ENCODE results near the gene NUDT7.

Gene NUDT7

DNA sequence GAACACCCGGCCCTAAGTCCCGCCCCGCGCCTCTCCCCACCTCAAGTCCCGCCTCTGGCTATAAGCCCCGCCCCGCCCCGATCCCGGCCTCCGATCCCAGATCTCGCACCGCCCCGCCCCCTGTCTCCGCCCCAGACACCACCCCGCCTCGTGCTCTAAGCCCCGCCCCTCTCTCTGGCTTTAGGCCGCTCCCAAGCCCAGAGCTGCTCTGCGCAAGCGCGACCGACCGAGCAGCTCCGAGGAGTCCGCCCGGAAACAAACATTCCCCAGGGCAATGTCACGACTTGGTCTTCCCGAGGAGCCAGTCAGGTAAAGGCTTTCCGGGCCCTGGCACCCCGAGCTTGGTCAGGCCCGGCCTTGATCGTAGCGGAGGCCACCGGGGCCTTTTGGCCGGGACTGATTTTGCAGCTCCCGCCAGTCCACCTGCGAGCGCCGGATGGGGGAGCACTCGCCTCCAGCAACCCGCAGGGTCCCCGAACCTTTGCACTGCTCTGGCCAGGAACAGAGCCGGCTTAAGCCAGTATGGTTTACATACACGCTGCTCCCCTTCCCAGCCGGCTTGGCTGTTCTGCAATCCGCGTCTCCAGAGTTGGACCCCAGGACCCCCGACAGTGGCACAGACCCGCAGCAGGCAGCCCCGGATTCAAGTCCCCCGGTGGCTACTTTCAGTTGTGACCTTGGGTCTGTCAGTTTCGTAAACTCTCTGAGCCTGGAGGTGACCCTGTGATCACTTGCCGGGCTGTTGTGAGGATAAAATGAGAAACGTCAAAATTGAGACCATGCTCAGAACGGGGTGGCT lies at the start of gene NUDT7:
Gene NUDT7 (plus strand): TSS at position 206 of the 799 bp plus-strand sequence. CDS start 69 bp downstream, at position 275.
- H3K4me1 ChIP-seq (ENCODE audit: control insufficient read depth, low read length) = peaks cover 24% of the 10 kb centered on the region
- H3K27me3 ChIP-seq (ENCODE audit: control insufficient read depth, low read length) = no peaks in the 10 kb centered on the region
- TF ChIP-seq EZH2phosphoT487 (IDR thresholded peaks at IDR 0.05; ENCODE audit: borderline replicate concordance, low read length) = no peak
- TF ChIP-seq, protein P1, sequence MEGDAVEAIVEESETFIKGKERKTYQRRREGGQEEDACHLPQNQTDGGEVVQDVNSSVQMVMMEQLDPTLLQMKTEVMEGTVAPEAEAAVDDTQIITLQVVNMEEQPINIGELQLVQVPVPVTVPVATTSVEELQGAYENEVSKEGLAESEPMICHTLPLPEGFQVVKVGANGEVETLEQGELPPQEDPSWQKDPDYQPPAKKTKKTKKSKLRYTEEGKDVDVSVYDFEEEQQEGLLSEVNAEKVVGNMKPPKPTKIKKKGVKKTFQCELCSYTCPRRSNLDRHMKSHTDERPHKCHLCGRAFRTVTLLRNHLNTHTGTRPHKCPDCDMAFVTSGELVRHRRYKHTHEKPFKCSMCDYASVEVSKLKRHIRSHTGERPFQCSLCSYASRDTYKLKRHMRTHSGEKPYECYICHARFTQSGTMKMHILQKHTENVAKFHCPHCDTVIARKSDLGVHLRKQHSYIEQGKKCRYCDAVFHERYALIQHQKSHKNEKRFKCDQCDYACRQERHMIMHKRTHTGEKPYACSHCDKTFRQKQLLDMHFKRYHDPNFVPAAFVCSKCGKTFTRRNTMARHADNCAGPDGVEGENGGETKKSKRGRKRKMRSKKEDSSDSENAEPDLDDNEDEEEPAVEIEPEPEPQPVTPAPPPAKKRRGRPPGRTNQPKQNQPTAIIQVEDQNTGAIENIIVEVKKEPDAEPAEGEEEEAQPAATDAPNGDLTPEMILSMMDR (IDR thresholded peaks at IDR 0.05; ENCODE audit: low read depth, low read length, poor library complexity, severe bottlenecking) = peak; percentile 67
- peak within 1 kb of the TSS; percentile 47 for H3K27ac ChIP-seq (ENCODE audit: low read depth, low read length)
- no peaks in the 10 kb centered on the region for H3F3A ChIP-seq (ENCODE audit: control insufficient read depth, insufficient read depth)
- H3K9me3 ChIP-seq (ENCODE audit: control insufficient read depth, insufficient read depth, low read length) = no peaks in the 10 kb centered on the region
- peak within 1 kb of the TSS; percentile 95 for H3K4me3 ChIP-seq (ENCODE audit: low read length)
- no peaks in the 10 kb centered on the region for H4K20me1 ChIP-seq (ENCODE audit: control insufficient read depth, insufficient read depth, low read depth, low read length)
- no peaks in the 10 kb centered on the region for H3K36me3 ChIP-seq (ENCODE audit: control insufficient read depth, low read length)
- H3K9me2 ChIP-seq (replicated peaks; ENCODE audit: control insufficient read depth, low read length) = no peaks in the 10 kb centered on the region
- H3K4me2 ChIP-seq (ENCODE audit: low read length) = peak within 1 kb of the TSS; percentile 87
- no peaks in the 10 kb centered on the region for H3K79me2 ChIP-seq (ENCODE audit: control insufficient read depth, low read length)

DNA sequence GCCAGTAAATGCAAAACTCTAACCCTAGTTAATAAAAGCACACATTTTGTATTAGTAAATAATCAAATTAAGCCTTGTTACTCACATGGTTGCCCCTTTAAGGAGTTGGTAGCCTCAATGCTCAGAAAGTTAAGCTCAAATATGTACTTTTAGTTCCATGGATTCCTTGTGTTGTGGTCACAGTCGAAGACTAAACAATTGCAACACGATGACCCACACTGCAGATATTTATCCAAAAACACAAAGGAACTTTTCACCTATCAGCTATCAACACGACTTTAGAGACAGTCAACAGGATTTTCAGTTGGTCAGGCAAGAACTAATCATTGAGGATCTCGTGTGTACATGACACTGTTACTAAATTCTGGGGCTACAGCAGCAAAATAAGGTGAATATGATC lies 47.4 kb upstream of the NUDT7 start:
- no peak overlapping the region for H3K4me3 ChIP-seq (ENCODE audit: low read length)
- H3K27ac ChIP-seq (ENCODE audit: low read depth, low read length) = no peak overlapping the region
- H3K9me2 ChIP-seq (replicated peaks; ENCODE audit: control insufficient read depth, low read length) = no peaks in the 10 kb centered on the region
- H3K9me3 ChIP-seq (ENCODE audit: control insufficient read depth, insufficient read depth, low read length) = no peaks in the 10 kb centered on the region
- H3K79me2 ChIP-seq (ENCODE audit: control insufficient read depth, low read length) = no peaks in the 10 kb centered on the region
- no peaks in the 10 kb centered on the region for H3K36me3 ChIP-seq (ENCODE audit: control insufficient read depth, low read length)
- no peaks in the 10 kb centered on the region for H3F3A ChIP-seq (ENCODE audit: control insufficient read depth, insufficient read depth)
- H3K27me3 ChIP-seq (ENCODE audit: control insufficient read depth, low read length) = 0 out of 2 replicates have a peak, but pooled peaks cover 3% of the 10 kb centered on the region
- TF ChIP-seq, protein P1 (IDR thresholded peaks at IDR 0.05; ENCODE audit: low read depth, low read length, poor library complexity, severe bottlenecking) = no peak
- no peak for TF ChIP-seq EZH2phosphoT487 (IDR thresholded peaks at IDR 0.05; ENCODE audit: borderline replicate concordance, low read length)
- H4K20me1 ChIP-seq (ENCODE audit: control insufficient read depth, insufficient read depth, low read depth, low read length) = no peaks in the 10 kb centered on the region
- no peak overlapping the region for H3K4me2 ChIP-seq (ENCODE audit: low read length)
- H3K4me1 ChIP-seq (ENCODE audit: control insufficient read depth, low read length) = peaks cover 10% of the 10 kb centered on the region

DNA sequence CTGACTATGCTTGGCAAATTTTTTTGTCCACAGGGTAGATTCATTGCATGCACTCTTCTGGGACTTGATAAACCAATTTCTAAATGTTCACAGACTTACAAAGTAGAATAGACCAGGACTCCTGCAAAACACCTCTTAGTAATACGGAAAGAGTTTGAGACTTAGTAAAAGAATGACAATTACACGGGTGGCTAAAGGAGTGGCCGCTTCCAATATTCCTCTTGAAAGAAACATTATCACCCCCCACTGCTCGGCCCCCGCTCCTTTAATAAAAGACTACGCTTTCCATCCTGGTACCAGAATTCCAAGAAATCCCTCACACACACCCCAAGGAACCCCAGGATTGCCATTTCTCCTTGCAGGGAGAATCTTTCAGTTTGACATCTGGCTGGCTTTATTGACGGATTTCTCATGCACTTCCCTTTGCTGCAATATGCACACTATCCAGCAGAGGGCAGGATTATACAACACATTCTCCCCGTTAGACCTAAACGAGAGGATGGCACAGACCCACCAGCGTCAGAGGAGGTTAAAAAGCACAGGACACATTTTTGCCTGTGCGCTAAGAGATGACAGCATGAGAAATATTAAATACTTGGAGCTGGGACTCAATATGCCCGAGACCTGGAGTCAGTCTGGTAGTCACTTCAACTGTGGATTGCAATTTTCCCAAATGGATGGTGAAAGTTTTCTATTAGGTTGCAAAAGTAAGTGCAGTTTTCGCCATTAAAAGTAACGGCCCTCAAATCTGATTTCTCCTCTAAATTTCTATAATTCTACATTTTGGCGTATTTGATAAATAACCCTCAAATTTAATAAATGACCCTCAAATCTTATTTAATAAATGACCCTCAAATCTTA lies 46.6 kb upstream of the NUDT7 start:
- Histone ChIP-seq H3K9me2 (replicated peaks; ENCODE audit: control insufficient read depth, low read length) (no peaks in the 10 kb centered on the region), H3K79me2 (ENCODE audit: control insufficient read depth, low read length) (no peaks in the 10 kb centered on the region), H3K36me3 (ENCODE audit: control insufficient read depth, low read length) (no peaks in the 10 kb centered on the region), H4K20me1 (ENCODE audit: control insufficient read depth, insufficient read depth, low read depth, low read length) (no peaks in the 10 kb centered on the region), H3K4me3 (ENCODE audit: low read length) (no peak overlapping the region), H3K27me3 (ENCODE audit: control insufficient read depth, low read length) (0 out of 2 replicates have a peak, but pooled peaks cover 3% of the 10 kb centered on the region), H3K27ac (ENCODE audit: low read depth, low read length) (no peak overlapping the region), H3K4me2 (ENCODE audit: low read length) (no peak overlapping the region), H3K9me3 (ENCODE audit: control insufficient read depth, insufficient read depth, low read length) (no peaks in the 10 kb centered on the region), H3K4me1 (ENCODE audit: control insufficient read depth, low read length) (peaks cover 16% of the 10 kb centered on the region), H3F3A (ENCODE audit: control insufficient read depth, insufficient read depth) (no peaks in the 10 kb centered on the region)
- TF ChIP-seq, protein P1 (IDR thresholded peaks at IDR 0.05; ENCODE audit: low read depth, low read length, poor library complexity, severe bottlenecking) = peak; percentile 88
- no peak for TF ChIP-seq EZH2phosphoT487 (IDR thresholded peaks at IDR 0.05; ENCODE audit: borderline replicate concordance, low read length)

Data from DOHH2 (cell line).